Cardiac muscle cell (in vitro differentiated cells and primary cell): ENCODE data around the gene G6PC3. TPM values are rescaled to one million over a fixed set of nuclear protein-coding genes. Genes with fewer than 3 reads are reported as not detected.

Source experiments
- DNase-seq, 2 donors: peaks; one replicate each; pipeline versions ENCODE4 v3.0.0 to v3.0.0-alpha.2; 2010 to 2017; ENCODE audit warnings: low read depth in 1 of 2, low spot score in 1 of 2
- H3K27ac ChIP-seq: fragments of 200-600 bp; sonication (generic); 2 replicates; pipeline ENCODE4 v1.5.1; 2016
- H3K27me3 ChIP-seq: fragments of 200-600 bp; sonication (generic); 2 replicates; pipeline ENCODE4 v1.6.0; 2016; ENCODE audit warnings: control low read depth
- H3K36me3 ChIP-seq: fragments of 200-600 bp; sonication (generic); 2 replicates; pipeline ENCODE4 v1.5.1; 2016; ENCODE audit warnings: control low read depth
- H3K4me1 ChIP-seq: fragments of 200-600 bp; sonication (generic); 2 replicates; pipeline ENCODE4 v1.8.1; 2017; ENCODE audit warnings: low read depth, mild to moderate bottlenecking, mixed run types
- H3K4me3 ChIP-seq: fragments of 200-600 bp; sonication (generic); 2 replicates; pipeline ENCODE4 v1.5.1; 2016; ENCODE audit warnings: mild to moderate bottlenecking
- H3K9me3 ChIP-seq: fragments of 200-600 bp; sonication (generic); 2 replicates; pipeline ENCODE4 v1.5.1; 2017; ENCODE audit warnings: low read depth, mild to moderate bottlenecking, control low read depth
- CTCF ChIP-seq: IDR thresholded peaks from 2 replicates; pipeline ENCODE4 v1.5.1; 2012; ENCODE audit warnings: low read depth, mild to moderate bottlenecking, low read length
- polyA plus RNA-seq: library from polyadenylated mRNA; unstranded; fragments of >200 nt; fragmentation: Nextera tagmentation; extraction: Ambion mirVana; gene quantifications from 2 replicates; pipeline ENCODE4 v1.2.1, GENCODE V29; 2016
- total RNA-seq: library from RNA; depleted of rRNA; stranded (reverse); fragments of >200 nt; gene quantifications from 2 replicates; pipeline ENCODE4 v1.2.3, GENCODE V29; 2016

G6PC3 gene
- total and polyA plus RNA-seq, 2 experiments from 2014 or later = 93.1 to 234 TPM

GRCh38 chr17:44092051-44092450, 21.5 kb downstream of the G6PC3 start:
- DNase-seq = no peak
- TF ChIP-seq CTCF = no peak
- Histone ChIP-seq H3K9me3 (no peaks in the 10 kb centered on the region), H3K27me3 (no peaks in the 10 kb centered on the region), H3K4me3 (no peak overlapping the region), H3K27ac (no peak overlapping the region), H3K36me3 (peaks cover 26% of the 10 kb centered on the region), H3K4me1 (peaks cover 27% of the 10 kb centered on the region)

- Histone ChIP-seq H3K9me3 (no peaks in the 10 kb centered on the region), H3K4me3 (no peak overlapping the region), H3K36me3 (peaks cover 26% of the 10 kb centered on the region), H3K27me3 (no peaks in the 10 kb centered on the region), H3K4me1 (peaks cover 28% of the 10 kb centered on the region), H3K27ac (peak overlapping the region; percentile 54)
- DNase-seq = no peak
- no peak for TF ChIP-seq CTCF
Measured at GRCh38 chr17:44093231-44093900, 22.8 kb downstream of the G6PC3 start.

GRCh38 chr17:44094701-44095387, 24.3 kb downstream of the G6PC3 start:
- TF ChIP-seq CTCF = no peak

GRCh38 chr17:44095388-44095646, 24.8 kb downstream of the G6PC3 start:
- Histone ChIP-seq H3K36me3 (peaks cover 22% of the 10 kb centered on the region), H3K27me3 (no peaks in the 10 kb centered on the region), H3K4me3 (no peak overlapping the region), H3K9me3 (no peaks in the 10 kb centered on the region), H3K4me1 (peaks cover 28% of the 10 kb centered on the region), H3K27ac (peak overlapping the region; percentile 97)
- TF ChIP-seq CTCF = no peak
- no peak for DNase-seq

More at GRCh38 chr17:44094701-44095387, 24.3 kb downstream of the G6PC3 start:
- no peaks in the 10 kb centered on the region for H3K9me3 ChIP-seq
- no peak for DNase-seq
- peaks cover 28% of the 10 kb centered on the region for H3K4me1 ChIP-seq
- H3K27ac ChIP-seq = peak overlapping the region; percentile 97
- no peak overlapping the region for H3K4me3 ChIP-seq
- H3K36me3 ChIP-seq = peaks cover 22% of the 10 kb centered on the region
- no peaks in the 10 kb centered on the region for H3K27me3 ChIP-seq

- DNase-seq = peak; percentile 89 to 97
- Histone ChIP-seq H3K9me3 (no peaks in the 10 kb centered on the region), H3K36me3 (peaks cover 17% of the 10 kb centered on the region), H3K27ac (peak overlapping the region; percentile 97), H3K27me3 (no peaks in the 10 kb centered on the region), H3K4me3 (peak overlapping the region; percentile 2), H3K4me1 (peaks cover 28% of the 10 kb centered on the region)
- TF ChIP-seq CTCF = peak; percentile 22
Measured at GRCh38 chr17:44095647-44096496, 25.3 kb downstream of the G6PC3 start.
